ENCODE data around the gene ANO7. TPM values are rescaled to one million over a fixed set of nuclear protein-coding genes. Genes with fewer than 3 reads are reported as not detected.

The ANO7 gene
- total and polyA plus RNA-seq, 2 of the 8 experiments (the other 6 are each of a cell fraction or from before 2014, with no cell fraction given), result 3.2 to 6.9 TPM

- Histone ChIP-seq H3K4me1 (replicated peaks in 1 of 4; ENCODE audit: control insufficient read depth in 3 of 4, insufficient read depth in 4 of 4, low read length in 3 of 4) (peaks cover 0 to 2% (median 0%) of the 10 kb centered on the region in 4 experiments; a peak in 1 of 7 replicates), H3K9ac (replicated peaks in 1 of 4; ENCODE audit: extremely low read depth in 1 of 4, low read depth in 3 of 4, low read length in 3 of 4) (no peak overlapping the region), H2BK15ac (ENCODE audit: low read length) (no peak overlapping the region), H2AFZ (ENCODE audit: low read length) (no peak overlapping the region), H3K79me1 (ENCODE audit: low read depth, low read length) (no peaks in the 10 kb centered on the region), H3K18ac (ENCODE audit: extremely low read depth, low read length) (no peak overlapping the region), H2BK12ac (ENCODE audit: low read depth, low read length) (no peak overlapping the region; the same call in 1 of the 2 replicates), H3K4ac (replicated peaks; ENCODE audit: insufficient read length, low read depth, low read length) (no peak overlapping the region), H2BK120ac (replicated peaks; ENCODE audit: low read depth, low read length) (no peak overlapping the region), H3K14ac (ENCODE audit: insufficient read length) (no peak overlapping the region), H2BK20ac (ENCODE audit: low read length) (no peak overlapping the region), H2AK5ac (ENCODE audit: low read depth, low read length) (no peak overlapping the region), H3K56ac (replicated peaks; ENCODE audit: insufficient read length, low read depth, low read length) (no peak overlapping the region), H3K23me2 (ENCODE audit: low read depth, low read length) (no peaks in the 10 kb centered on the region), H3K9me3 (ENCODE audit: insufficient read depth in 2 of 2, low read depth in 1 of 2, low read length in 1 of 2) (no peaks in the 10 kb centered on the region), H3K27ac (ENCODE audit: low read depth, low read length) (no peak overlapping the region), H3K79me2 (ENCODE audit: control insufficient read depth in 1 of 2, insufficient read depth in 2 of 2, low read length in 2 of 2) (no peaks in the 10 kb centered on the region), H3K23ac (ENCODE audit: insufficient read length) (no peak overlapping the region), H3K4me2 (ENCODE audit: insufficient read depth in 1 of 2, low read depth in 2 of 2, low read length in 2 of 2) (no peak overlapping the region), H3K4me3 (ENCODE audit: extremely low read depth in 1 of 4, insufficient read depth in 2 of 4, low read depth in 3 of 4, low read length in 4 of 4) (no peak overlapping the region), H4K8ac (ENCODE audit: extremely low read depth, insufficient read depth, low read length) (no peak overlapping the region), H4K20me1 (replicated peaks in 1 of 2; ENCODE audit: control insufficient read depth in 1 of 2, insufficient read depth in 2 of 2, low read length in 2 of 2) (no peaks in the 10 kb centered on the region), H3K27me3 (replicated peaks in 1 of 4; ENCODE audit: control insufficient read depth in 3 of 4, extremely low read depth in 1 of 4, insufficient read depth in 3 of 4, low read length in 3 of 4) (no peaks in the 10 kb centered on the region), H4K91ac (replicated peaks; ENCODE audit: insufficient read length, low read length) (no peak overlapping the region), H2BK5ac (ENCODE audit: low read depth, low read length) (no peak overlapping the region), H4K5ac (ENCODE audit: insufficient read length, low read depth, low read length) (no peak overlapping the region), H3K36me3 (ENCODE audit: control insufficient read depth in 2 of 4, insufficient read depth in 4 of 4, low read length in 3 of 4) (no peaks in the 10 kb centered on the region)
- POLR2A ChIA-PET (ENCODE audit: partially characterized antibody), result interaction anchor here (0.9 to 1.4 kb wide), 3 partner anchors 8 to 20 kb away, joined by 3 to 5 read pairs (median 4); partner anchors contain the start of gene ANO7
- 88% methylated on average over 6 of the region's 6 CpGs; no CpG with 5 or more reads in 1 of the 2 experiments for WGBS, 2 experiments (ENCODE audit: extremely low coverage in 1 of 2, insufficient coverage in 1 of 2, insufficient read length in 1 of 2, insufficient replicate concordance in 2 of 2, low coverage in 1 of 2, low lambda C conversion rate in 2 of 2, missing lambda C conversion rate in 1 of 2)
- DNase-seq (ENCODE audit: low read depth in 1 of 2, low spot score in 2 of 2) (no peak), FAIRE-seq (no peak)
- CTCF ChIA-PET (ENCODE audit: partially characterized antibody), result interaction anchor here (0.8 to 2.0 kb wide), 2 partner anchors 9 to 21 kb away, joined by 3 to 6 read pairs; no protein-coding TSS in a partner anchor
- no peak for TF ChIP-seq ATF3 (IDR thresholded peaks at IDR 0.05; ENCODE audit: insufficient read depth, low read depth, low read length)
- no peak for TF ChIP-seq SP1 (IDR thresholded peaks at IDR 0.05; ENCODE audit: low read depth, low read length)
- no peak for TF ChIP-seq EGR1 (IDR thresholded peaks at IDR 0.05; ENCODE audit: borderline replicate concordance, low read depth, low read length)
- TF ChIP-seq POU5F1 (IDR thresholded peaks at IDR 0.05; ENCODE audit: low read depth, low read length), result no peak
- no peak for TF ChIP-seq PHF8 (conservative IDR thresholded peaks at IDR 0.05; ENCODE audit: low read depth, low read length)
- TF ChIP-seq RXRA (IDR thresholded peaks at IDR 0.05; ENCODE audit: insufficient read depth, low read depth, low read length), result no peak
- no peak for TF ChIP-seq CHD2 (IDR thresholded peaks at IDR 0.05; ENCODE audit: low read length)
- no peak for TF ChIP-seq TAF1 (IDR thresholded peaks at IDR 0.05; ENCODE audit: low read depth, low read length)
- no peak for TF ChIP-seq CEBPB (IDR thresholded peaks at IDR 0.05; ENCODE audit: low read depth, low read length)
- TF ChIP-seq ASH2L (IDR thresholded peaks at IDR 0.05; ENCODE audit: low read length), result no peak
- no peak for TF ChIP-seq POLR2AphosphoS5 (IDR thresholded peaks at IDR 0.05; ENCODE audit: low read depth, low read length)
Observed at GRCh38 chr2:241207641-241208040, 19.2 kb downstream of the ANO7 start.
